ENCODE measurements around the gene RPN2. TPM values are rescaled to one million over a fixed set of nuclear protein-coding genes. Genes with fewer than 3 reads are reported as not detected.

RPN2 gene
- total RNA-seq, 1 experiment from 2014 or later: 283 TPM

DNA sequence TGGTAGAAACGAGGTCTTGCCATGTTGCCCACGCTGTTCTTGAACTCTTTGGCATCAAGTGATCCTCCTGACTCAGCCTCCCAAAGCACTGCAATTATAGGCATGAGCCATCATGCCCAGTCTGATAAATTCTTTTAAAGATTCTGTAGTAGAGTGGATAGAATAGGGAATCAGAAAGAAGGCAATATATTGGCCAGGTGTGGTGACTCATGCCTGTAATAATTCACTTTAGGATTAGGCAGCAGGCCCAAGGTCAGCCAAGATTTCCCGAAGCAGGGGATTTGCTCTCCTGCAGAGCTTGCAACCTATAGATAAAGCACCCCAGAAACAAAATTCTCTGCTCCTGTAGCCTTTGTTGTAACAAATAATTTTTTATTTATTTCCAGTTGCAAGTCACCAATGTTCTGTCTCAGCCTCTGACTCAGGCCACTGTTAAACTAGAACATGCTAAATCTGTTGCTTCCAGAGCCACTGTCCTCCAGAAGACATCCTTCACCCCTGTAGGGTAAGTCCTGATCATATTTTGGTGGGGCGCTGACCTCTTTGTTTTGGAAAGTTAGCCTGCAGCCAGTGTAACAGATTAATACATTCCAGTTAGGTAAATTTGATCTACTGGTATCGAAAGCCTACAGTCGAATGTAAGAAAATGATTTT is 30.7 kb downstream of the RPN2 start:
- H3K36me3 ChIP-seq (ENCODE audit: insufficient read depth, low read length): peaks cover 64% of the 10 kb centered on the region; the same call in 1 of the 2 replicates
- H4K20me1 ChIP-seq (ENCODE audit: insufficient read depth, low read depth, low read length): no peaks in the 10 kb centered on the region
- H3K79me2 ChIP-seq (ENCODE audit: low read length): peaks cover 3% of the 10 kb centered on the region; the same call in 1 of the 2 replicates
- H2AFZ ChIP-seq (ENCODE audit: low read length): no peak overlapping the region
- no peak overlapping the region for H3K4me2 ChIP-seq (ENCODE audit: low read depth, low read length, poor library complexity, severe bottlenecking)
- no peaks in the 10 kb centered on the region for H3K27me3 ChIP-seq (ENCODE audit: low read length)
- H3K9me3 ChIP-seq (ENCODE audit: low read length): no peaks in the 10 kb centered on the region
- no peaks in the 10 kb centered on the region for H3K9me2 ChIP-seq (replicated peaks; ENCODE audit: insufficient read depth, low read length)
- H3K4me3 ChIP-seq (ENCODE audit: low read length): no peak overlapping the region
- no peaks in the 10 kb centered on the region for H3K4me1 ChIP-seq (ENCODE audit: low read length)
- DNase-seq: no peak
- H3K9ac ChIP-seq (ENCODE audit: low read length): no peak overlapping the region
- H3K27ac ChIP-seq (ENCODE audit: low read length): no peak overlapping the region

- Histone ChIP-seq H2AFZ (ENCODE audit: low read length) (no peak overlapping the region), H3K9me3 (ENCODE audit: low read length) (no peaks in the 10 kb centered on the region), H4K20me1 (ENCODE audit: insufficient read depth, low read depth, low read length) (no peaks in the 10 kb centered on the region), H3K9me2 (replicated peaks; ENCODE audit: insufficient read depth, low read length) (no peaks in the 10 kb centered on the region), H3K9ac (ENCODE audit: low read length) (no peak overlapping the region), H3K4me3 (ENCODE audit: low read length) (no peak overlapping the region), H3K27me3 (ENCODE audit: low read length) (no peaks in the 10 kb centered on the region), H3K4me1 (ENCODE audit: low read length) (peaks cover 9% of the 10 kb centered on the region), H3K4me2 (ENCODE audit: low read depth, low read length, poor library complexity, severe bottlenecking) (no peak overlapping the region), H3K36me3 (ENCODE audit: insufficient read depth, low read length) (peaks cover 67% of the 10 kb centered on the region), H3K79me2 (ENCODE audit: low read length) (peaks cover 30% of the 10 kb centered on the region), H3K27ac (ENCODE audit: low read length) (no peak overlapping the region)
- DNase-seq: no peak
Observed at GRCh38 chr20:37218441-37218840, 39.3 kb downstream of the RPN2 start.

DNA sequence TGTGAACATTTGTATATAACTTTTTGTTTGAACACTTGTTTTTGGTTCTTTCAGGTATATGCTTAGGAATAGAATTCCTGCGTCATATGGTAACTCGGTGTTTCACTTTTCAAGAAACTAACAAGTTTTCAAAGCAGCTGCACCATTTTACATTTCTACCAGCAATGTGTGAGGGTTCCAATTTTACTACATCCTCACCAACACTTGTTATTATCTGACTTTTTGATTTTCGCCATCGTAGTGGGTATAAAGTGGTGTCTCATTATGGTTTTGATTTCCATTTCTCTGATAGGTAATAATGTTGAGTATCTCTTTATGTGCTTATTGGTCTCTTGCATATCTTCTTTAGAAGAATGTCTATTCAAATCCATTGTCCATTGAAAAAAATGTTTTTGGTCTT is 39.8 kb downstream of the RPN2 start:
- no peaks in the 10 kb centered on the region for H4K20me1 ChIP-seq (ENCODE audit: insufficient read depth, low read depth, low read length)
- no peak for DNase-seq
- no peak overlapping the region for H2AFZ ChIP-seq (ENCODE audit: low read length)
- no peak overlapping the region for H3K4me2 ChIP-seq (ENCODE audit: low read depth, low read length, poor library complexity, severe bottlenecking)
- H3K4me3 ChIP-seq (ENCODE audit: low read length): no peak overlapping the region
- no peak overlapping the region for H3K27ac ChIP-seq (ENCODE audit: low read length)
- H3K27me3 ChIP-seq (ENCODE audit: low read length): no peaks in the 10 kb centered on the region
- no peak overlapping the region for H3K9ac ChIP-seq (ENCODE audit: low read length)
- no peaks in the 10 kb centered on the region for H3K9me3 ChIP-seq (ENCODE audit: low read length)
- H3K9me2 ChIP-seq (replicated peaks; ENCODE audit: insufficient read depth, low read length): no peaks in the 10 kb centered on the region
- peaks cover 9% of the 10 kb centered on the region for H3K4me1 ChIP-seq (ENCODE audit: low read length)
- H3K36me3 ChIP-seq (ENCODE audit: insufficient read depth, low read length): peaks cover 66% of the 10 kb centered on the region
- peaks cover 30% of the 10 kb centered on the region for H3K79me2 ChIP-seq (ENCODE audit: low read length)

GRCh38 chr20:37219751-37220668 is 40.9 kb downstream of the RPN2 start:
- no peak overlapping the region for H3K4me3 ChIP-seq (ENCODE audit: low read length)
- H3K4me1 ChIP-seq (ENCODE audit: low read length): peaks cover 9% of the 10 kb centered on the region
- no peaks in the 10 kb centered on the region for H3K27me3 ChIP-seq (ENCODE audit: low read length)
- H3K4me2 ChIP-seq (ENCODE audit: low read depth, low read length, poor library complexity, severe bottlenecking): no peak overlapping the region
- H3K9me3 ChIP-seq (ENCODE audit: low read length): no peaks in the 10 kb centered on the region
- H3K9ac ChIP-seq (ENCODE audit: low read length): no peak overlapping the region
- no peaks in the 10 kb centered on the region for H3K9me2 ChIP-seq (replicated peaks; ENCODE audit: insufficient read depth, low read length)
- DNase-seq: no peak
- no peak overlapping the region for H3K27ac ChIP-seq (ENCODE audit: low read length)
- H4K20me1 ChIP-seq (ENCODE audit: insufficient read depth, low read depth, low read length): no peaks in the 10 kb centered on the region
- peaks cover 69% of the 10 kb centered on the region for H3K36me3 ChIP-seq (ENCODE audit: insufficient read depth, low read length)
- no peak overlapping the region for H2AFZ ChIP-seq (ENCODE audit: low read length)
- peaks cover 30% of the 10 kb centered on the region for H3K79me2 ChIP-seq (ENCODE audit: low read length)

DNA sequence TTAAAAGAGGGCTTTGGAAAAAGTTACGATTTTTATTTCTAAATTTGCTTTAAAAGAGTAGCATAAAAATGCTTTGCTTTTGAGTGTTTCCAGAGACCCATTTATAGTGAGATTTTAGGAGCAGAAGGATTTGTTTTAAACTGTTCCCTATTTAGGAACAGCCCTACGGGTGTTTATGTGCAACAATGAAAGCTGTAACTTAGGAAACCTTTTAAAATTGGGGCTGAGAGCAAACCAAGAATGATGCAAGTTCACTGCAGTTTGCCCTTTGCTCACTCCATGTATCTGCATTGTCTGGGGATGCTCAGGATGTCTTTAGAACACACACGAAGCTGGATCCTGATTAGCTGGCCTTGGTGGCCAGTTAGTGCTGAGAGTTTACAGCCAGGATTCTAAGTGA is 41.6 kb downstream of the RPN2 start:
- H4K20me1 ChIP-seq (ENCODE audit: insufficient read depth, low read depth, low read length): no peaks in the 10 kb centered on the region
- no peaks in the 10 kb centered on the region for H3K9me2 ChIP-seq (replicated peaks; ENCODE audit: insufficient read depth, low read length)
- DNase-seq: no peak
- H3K79me2 ChIP-seq (ENCODE audit: low read length): peaks cover 30% of the 10 kb centered on the region
- H3K4me2 ChIP-seq (ENCODE audit: low read depth, low read length, poor library complexity, severe bottlenecking): no peak overlapping the region
- H3K9ac ChIP-seq (ENCODE audit: low read length): no peak overlapping the region
- H3K9me3 ChIP-seq (ENCODE audit: low read length): no peaks in the 10 kb centered on the region
- peaks cover 9% of the 10 kb centered on the region for H3K4me1 ChIP-seq (ENCODE audit: low read length)
- no peak overlapping the region for H3K4me3 ChIP-seq (ENCODE audit: low read length)
- H3K36me3 ChIP-seq (ENCODE audit: insufficient read depth, low read length): peaks cover 66% of the 10 kb centered on the region
- no peak overlapping the region for H2AFZ ChIP-seq (ENCODE audit: low read length)
- no peak overlapping the region for H3K27ac ChIP-seq (ENCODE audit: low read length)
- no peaks in the 10 kb centered on the region for H3K27me3 ChIP-seq (ENCODE audit: low read length)

- Histone ChIP-seq H3K9ac (ENCODE audit: low read length) (no peak overlapping the region), H3K9me3 (ENCODE audit: low read length) (no peaks in the 10 kb centered on the region), H2AFZ (ENCODE audit: low read length) (no peak overlapping the region), H3K4me3 (ENCODE audit: low read length) (no peak overlapping the region), H3K9me2 (replicated peaks; ENCODE audit: insufficient read depth, low read length) (no peaks in the 10 kb centered on the region), H3K4me1 (ENCODE audit: low read length) (peaks cover 9% of the 10 kb centered on the region), H3K79me2 (ENCODE audit: low read length) (peaks cover 30% of the 10 kb centered on the region), H3K27me3 (ENCODE audit: low read length) (no peaks in the 10 kb centered on the region), H3K4me2 (ENCODE audit: low read depth, low read length, poor library complexity, severe bottlenecking) (no peak overlapping the region), H4K20me1 (ENCODE audit: insufficient read depth, low read depth, low read length) (no peaks in the 10 kb centered on the region), H3K27ac (ENCODE audit: low read length) (no peak overlapping the region), H3K36me3 (ENCODE audit: insufficient read depth, low read length) (peaks cover 66% of the 10 kb centered on the region)
- no peak for DNase-seq
Observed at GRCh38 chr20:37222086-37222485, 43.0 kb downstream of the RPN2 start.

DNA sequence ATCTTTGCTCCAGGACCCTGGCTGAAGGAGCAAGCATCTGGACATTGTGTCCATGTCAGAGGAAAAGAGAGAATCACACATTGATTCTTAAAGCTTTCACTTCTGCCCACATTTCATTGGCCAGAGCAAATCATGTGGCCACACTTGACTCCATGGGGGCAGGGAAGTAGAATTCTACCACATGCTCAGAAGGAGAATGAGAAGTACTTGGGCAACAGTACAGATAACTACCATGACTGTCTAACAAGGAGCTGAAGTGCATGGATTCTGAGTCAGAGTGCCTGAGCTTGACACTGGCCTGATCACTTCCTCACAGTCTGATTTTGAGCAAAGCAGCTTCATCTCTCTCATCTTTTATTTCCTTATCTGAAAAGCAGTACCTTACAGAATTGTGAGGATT is 43.9 kb downstream of the RPN2 start:
- Histone ChIP-seq H2AFZ (ENCODE audit: low read length) (no peak overlapping the region), H3K9me2 (replicated peaks; ENCODE audit: insufficient read depth, low read length) (no peaks in the 10 kb centered on the region), H3K36me3 (ENCODE audit: insufficient read depth, low read length) (peaks cover 74% of the 10 kb centered on the region), H4K20me1 (ENCODE audit: insufficient read depth, low read depth, low read length) (no peaks in the 10 kb centered on the region), H3K9ac (ENCODE audit: low read length) (no peak overlapping the region), H3K4me1 (ENCODE audit: low read length) (peaks cover 9% of the 10 kb centered on the region), H3K79me2 (ENCODE audit: low read length) (peaks cover 30% of the 10 kb centered on the region), H3K27me3 (ENCODE audit: low read length) (no peaks in the 10 kb centered on the region), H3K4me3 (ENCODE audit: low read length) (no peak overlapping the region), H3K4me2 (ENCODE audit: low read depth, low read length, poor library complexity, severe bottlenecking) (no peak overlapping the region), H3K9me3 (ENCODE audit: low read length) (no peaks in the 10 kb centered on the region), H3K27ac (ENCODE audit: low read length) (0 out of 2 replicates have a peak overlapping the region, but pooled peaks have one; percentile 6)
- peak; percentile 51 for DNase-seq

DNA sequence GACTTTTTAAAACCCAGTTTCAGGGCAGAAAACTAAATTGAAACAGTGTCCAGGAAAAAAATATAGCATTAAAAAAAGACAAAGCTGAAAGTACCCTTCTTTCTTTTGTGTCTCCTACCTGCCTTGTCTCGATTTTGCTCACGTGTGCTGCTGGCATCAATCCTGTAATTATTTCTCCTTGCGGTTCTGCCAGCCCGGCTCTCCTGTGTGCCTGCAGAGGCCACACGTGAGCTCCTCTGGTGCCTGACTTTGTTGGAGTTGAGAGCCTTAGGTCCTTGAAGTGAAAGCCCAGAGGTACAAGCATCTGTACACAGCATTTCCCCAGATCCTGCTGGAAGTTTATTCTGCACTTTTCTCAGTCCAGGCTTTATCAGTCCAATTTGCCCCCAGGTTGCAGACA is 46.0 kb downstream of the RPN2 start:
- no peak overlapping the region for H3K27ac ChIP-seq (ENCODE audit: low read length)
- peaks cover 76% of the 10 kb centered on the region for H3K36me3 ChIP-seq (ENCODE audit: insufficient read depth, low read length)
- H3K4me2 ChIP-seq (ENCODE audit: low read depth, low read length, poor library complexity, severe bottlenecking): no peak overlapping the region

More for the DNA sequence above, 46.0 kb downstream of the RPN2 start:
- Histone ChIP-seq H3K9me3 (ENCODE audit: low read length) (no peaks in the 10 kb centered on the region), H3K79me2 (ENCODE audit: low read length) (peaks cover 14% of the 10 kb centered on the region), H3K4me3 (ENCODE audit: low read length) (no peak overlapping the region), H3K9me2 (replicated peaks; ENCODE audit: insufficient read depth, low read length) (no peaks in the 10 kb centered on the region), H3K9ac (ENCODE audit: low read length) (no peak overlapping the region), H2AFZ (ENCODE audit: low read length) (no peak overlapping the region), H4K20me1 (ENCODE audit: insufficient read depth, low read depth, low read length) (no peaks in the 10 kb centered on the region), H3K4me1 (ENCODE audit: low read length) (peaks cover 9% of the 10 kb centered on the region), H3K27me3 (ENCODE audit: low read length) (no peaks in the 10 kb centered on the region)
- no peak for DNase-seq
